ENCODE results near the gene AXDND1.

Gene AXDND1

GRCh38 chr1:179587336-179587735 lies 221.6 kb downstream of the AXDND1 start:
- DNase-seq, result no peak

- DNase-seq, result no peak
These were observed 222.8 kb downstream of the AXDND1 start for GRCh38 chr1:179588425-179589024.

DNA sequence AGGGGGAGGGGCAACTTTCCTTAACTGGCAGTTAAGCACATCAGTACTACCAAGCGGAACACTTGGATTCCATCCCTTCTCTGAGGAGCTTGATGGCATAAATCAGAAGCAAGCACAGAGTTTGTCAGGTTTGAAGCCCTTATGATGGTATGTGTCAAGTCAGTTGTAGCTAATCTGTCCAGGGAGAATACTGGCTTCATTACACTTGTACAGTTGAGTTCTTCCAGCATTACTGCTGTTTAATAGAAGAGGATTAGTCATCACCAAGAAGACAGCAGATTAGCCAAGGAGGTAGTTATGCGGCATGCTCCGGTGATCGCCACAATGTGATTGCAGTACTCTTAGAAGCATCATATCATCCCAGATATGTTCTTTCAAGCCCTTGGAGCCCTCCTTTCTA lies 223.7 kb downstream of the AXDND1 start:
- DNase-seq, result no peak

GRCh38 chr1:179590671-179591070 lies 224.9 kb downstream of the AXDND1 start:
- no peak for DNase-seq

DNA sequence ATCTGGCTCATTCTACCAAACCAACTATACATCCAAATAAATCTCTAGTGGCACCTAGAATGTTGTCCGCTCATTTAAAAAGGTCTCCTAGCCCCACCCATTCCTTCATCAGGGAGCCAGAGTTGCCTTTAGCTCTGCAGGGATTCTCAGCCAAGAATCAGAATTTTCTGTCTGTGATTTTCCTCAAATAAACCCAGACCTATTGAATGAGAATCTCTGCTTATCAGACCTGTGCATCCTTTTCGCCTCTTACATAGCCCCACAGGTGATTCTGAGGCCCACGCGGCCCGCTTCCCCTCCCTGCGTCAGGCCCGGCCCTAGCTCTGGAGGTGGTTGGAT lies 225.5 kb downstream of the AXDND1 start:
- no peak for DNase-seq

DNA sequence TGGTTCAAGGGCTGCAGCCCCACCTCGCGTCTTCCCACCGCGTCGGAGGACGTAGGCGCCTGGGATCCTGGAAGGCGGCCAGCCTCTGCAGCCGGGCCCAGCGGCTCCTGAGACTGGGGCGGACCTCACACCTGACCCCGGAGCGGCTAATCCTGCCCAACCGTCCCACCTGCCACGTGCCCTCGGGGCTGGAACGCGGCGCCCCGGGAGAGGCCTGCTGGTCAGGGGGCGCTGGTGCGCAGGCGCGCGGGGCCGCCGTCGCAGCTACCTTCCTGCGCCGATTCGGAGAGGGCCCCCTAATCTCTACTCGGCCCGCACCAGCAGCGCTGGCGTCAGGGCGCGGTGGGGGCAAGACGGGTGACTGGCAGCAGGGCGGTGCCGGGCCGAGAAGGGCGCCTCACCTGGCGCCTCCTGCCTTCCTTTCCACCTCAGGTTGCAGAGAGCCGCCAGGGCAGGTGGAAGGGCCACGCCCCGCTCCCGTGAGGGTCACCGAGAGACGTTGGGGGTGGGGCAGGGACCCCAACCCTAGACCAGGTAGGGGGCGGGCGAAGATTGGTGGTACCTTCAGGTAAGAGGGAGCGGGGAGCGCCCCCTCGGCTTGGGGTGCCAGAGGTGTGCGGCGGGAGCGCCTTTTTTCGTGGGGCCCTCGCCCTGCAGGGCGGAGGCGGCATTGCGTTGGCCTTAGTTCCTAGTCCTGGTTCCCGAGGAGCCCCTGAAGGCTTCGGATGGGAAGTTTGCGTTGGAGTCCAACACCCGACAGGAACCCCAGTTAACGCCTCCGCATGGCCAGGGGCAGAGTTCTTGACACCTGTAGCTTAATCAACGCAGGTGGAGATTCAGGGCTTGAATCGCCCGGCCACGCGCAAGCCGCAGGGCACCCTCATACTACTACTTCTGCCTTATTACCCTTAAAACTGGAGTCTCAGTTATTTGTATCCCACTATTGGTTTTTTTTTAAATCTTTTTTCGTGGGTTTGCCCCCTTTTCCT lies 226.1 kb downstream of the AXDND1 start, which contains the start of gene TDRD5:
Gene TDRD5, plus strand, starts transcription at position 241 of the 989 bp plus-strand sequence. CDS start 784 bp downstream, outside the sequence.
- DNase-seq, result no peak

GRCh38 chr1:179598631-179599030 lies 232.9 kb downstream of the AXDND1 start:
- DNase-seq, result no peak

GRCh38 chr1:179599623-179600249 lies 234.0 kb downstream of the AXDND1 start:
- DNase-seq, result peak; percentile 71

DNA sequence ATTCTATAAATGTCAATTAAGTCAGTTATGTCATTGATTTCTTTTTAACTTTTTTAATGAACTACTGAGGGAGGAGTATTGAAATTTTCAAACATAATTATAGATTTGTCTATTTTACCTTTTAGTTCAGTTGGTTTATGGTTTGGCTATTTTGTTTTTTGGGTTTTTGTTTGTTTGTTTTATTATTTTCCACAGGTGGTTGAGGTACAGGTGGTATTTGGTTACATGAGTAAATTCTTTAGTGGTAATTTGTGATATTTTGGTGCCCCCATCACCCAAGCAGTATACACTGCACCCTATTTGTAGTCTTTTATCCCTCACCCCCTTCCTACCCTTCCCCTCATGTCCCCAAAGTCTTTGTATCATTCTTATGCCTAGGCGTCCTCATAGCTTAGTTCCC lies 235.3 kb downstream of the AXDND1 start:
- DNase-seq, result no peak
